ENCODE data around the gene TENM3.

The TENM3 gene

GRCh38 chr4:182699201-182699600 lies 456.0 kb downstream of the TENM3 start:
- H3K9me3 ChIP-seq (ENCODE audit: control insufficient read depth, insufficient read depth, low read length), result no peaks in the 10 kb centered on the region

GRCh38 chr4:182699795-182700194 lies 456.6 kb downstream of the TENM3 start:
- Histone ChIP-seq H3K27ac (ENCODE audit: low read depth, low read length) (no peak overlapping the region), H3K36me3 (ENCODE audit: control insufficient read depth, insufficient read depth, low read length) (no peaks in the 10 kb centered on the region; the same call in 1 of the 2 replicates), H3K9me3 (ENCODE audit: control insufficient read depth, insufficient read depth, low read length) (no peaks in the 10 kb centered on the region), H3K27me3 (ENCODE audit: control insufficient read depth, insufficient read depth, low read length) (no peaks in the 10 kb centered on the region), H3K4me1 (ENCODE audit: control insufficient read depth, insufficient read depth, low read length) (peaks cover 32% of the 10 kb centered on the region), H3K4me3 (ENCODE audit: low read depth, low read length) (no peak overlapping the region), H3K9ac (ENCODE audit: low read depth, low read length) (0 out of 2 replicates have a peak overlapping the region, but pooled peaks have one; percentile 8)

More at GRCh38 chr4:182699201-182699600, 456.0 kb downstream of the TENM3 start:
- Histone ChIP-seq H3K9ac (ENCODE audit: low read depth, low read length) (no peak overlapping the region), H3K27ac (ENCODE audit: low read depth, low read length) (no peak overlapping the region), H3K4me3 (ENCODE audit: low read depth, low read length) (no peak overlapping the region), H3K36me3 (ENCODE audit: control insufficient read depth, insufficient read depth, low read length) (no peaks in the 10 kb centered on the region; the same call in 1 of the 2 replicates), H3K4me1 (ENCODE audit: control insufficient read depth, insufficient read depth, low read length) (peaks cover 38% of the 10 kb centered on the region), H3K27me3 (ENCODE audit: control insufficient read depth, insufficient read depth, low read length) (no peaks in the 10 kb centered on the region)

- Histone ChIP-seq H3K36me3 (ENCODE audit: control insufficient read depth, insufficient read depth, low read length) (no peaks in the 10 kb centered on the region; the same call in 1 of the 2 replicates), H3K27me3 (ENCODE audit: control insufficient read depth, insufficient read depth, low read length) (no peaks in the 10 kb centered on the region), H3K9ac (ENCODE audit: low read depth, low read length) (no peak overlapping the region), H3K4me1 (ENCODE audit: control insufficient read depth, insufficient read depth, low read length) (peaks cover 31% of the 10 kb centered on the region), H3K27ac (ENCODE audit: low read depth, low read length) (peak overlapping the region; percentile 52), H3K9me3 (ENCODE audit: control insufficient read depth, insufficient read depth, low read length) (no peaks in the 10 kb centered on the region), H3K4me3 (ENCODE audit: low read depth, low read length) (no peak overlapping the region)
Measured at GRCh38 chr4:182700362-182701160, 457.4 kb downstream of the TENM3 start.

- Histone ChIP-seq H3K27ac (ENCODE audit: low read depth, low read length) (no peak overlapping the region), H3K36me3 (ENCODE audit: control insufficient read depth, insufficient read depth, low read length) (no peaks in the 10 kb centered on the region; the same call in 1 of the 2 replicates), H3K4me3 (ENCODE audit: low read depth, low read length) (no peak overlapping the region), H3K9ac (ENCODE audit: low read depth, low read length) (no peak overlapping the region), H3K27me3 (ENCODE audit: control insufficient read depth, insufficient read depth, low read length) (no peaks in the 10 kb centered on the region), H3K9me3 (ENCODE audit: control insufficient read depth, insufficient read depth, low read length) (no peaks in the 10 kb centered on the region), H3K4me1 (ENCODE audit: control insufficient read depth, insufficient read depth, low read length) (peaks cover 18% of the 10 kb centered on the region)
Measured at GRCh38 chr4:182704077-182704476, 460.9 kb downstream of the TENM3 start.

- H3K4me3 ChIP-seq (ENCODE audit: low read depth, low read length), result no peak overlapping the region
- H3K36me3 ChIP-seq (ENCODE audit: control insufficient read depth, insufficient read depth, low read length), result no peaks in the 10 kb centered on the region; the same call in 1 of the 2 replicates
- H3K9ac ChIP-seq (ENCODE audit: low read depth, low read length), result no peak overlapping the region
- peaks cover 10% of the 10 kb centered on the region for H3K4me1 ChIP-seq (ENCODE audit: control insufficient read depth, insufficient read depth, low read length)
- H3K9me3 ChIP-seq (ENCODE audit: control insufficient read depth, insufficient read depth, low read length), result no peaks in the 10 kb centered on the region
- H3K27ac ChIP-seq (ENCODE audit: low read depth, low read length), result no peak overlapping the region
- no peaks in the 10 kb centered on the region for H3K27me3 ChIP-seq (ENCODE audit: control insufficient read depth, insufficient read depth, low read length)
Measured at GRCh38 chr4:182704948-182705347, 461.7 kb downstream of the TENM3 start.

- H3K27ac ChIP-seq (ENCODE audit: low read depth, low read length), result no peak overlapping the region
- no peak overlapping the region for H3K4me3 ChIP-seq (ENCODE audit: low read depth, low read length)
- H3K9ac ChIP-seq (ENCODE audit: low read depth, low read length), result no peak overlapping the region
- no peaks in the 10 kb centered on the region for H3K27me3 ChIP-seq (ENCODE audit: control insufficient read depth, insufficient read depth, low read length)
- no peaks in the 10 kb centered on the region; the same call in 1 of the 2 replicates for H3K36me3 ChIP-seq (ENCODE audit: control insufficient read depth, insufficient read depth, low read length)
- H3K9me3 ChIP-seq (ENCODE audit: control insufficient read depth, insufficient read depth, low read length), result no peaks in the 10 kb centered on the region
- peaks cover 6% of the 10 kb centered on the region for H3K4me1 ChIP-seq (ENCODE audit: control insufficient read depth, insufficient read depth, low read length)
Measured at GRCh38 chr4:182705389-182705788, 462.2 kb downstream of the TENM3 start.

- H3K9ac ChIP-seq (ENCODE audit: low read depth, low read length), result no peak overlapping the region
- H3K9me3 ChIP-seq (ENCODE audit: control insufficient read depth, insufficient read depth, low read length), result no peaks in the 10 kb centered on the region
- H3K4me3 ChIP-seq (ENCODE audit: low read depth, low read length), result no peak overlapping the region
- H3K4me1 ChIP-seq (ENCODE audit: control insufficient read depth, insufficient read depth, low read length), result peaks cover 12% of the 10 kb centered on the region
- H3K27ac ChIP-seq (ENCODE audit: low read depth, low read length), result no peak overlapping the region
- no peaks in the 10 kb centered on the region for H3K36me3 ChIP-seq (ENCODE audit: control insufficient read depth, insufficient read depth, low read length)
- H3K27me3 ChIP-seq (ENCODE audit: control insufficient read depth, insufficient read depth, low read length), result no peaks in the 10 kb centered on the region
Measured at GRCh38 chr4:182711211-182711610, 468.0 kb downstream of the TENM3 start.

GRCh38 chr4:182715548-182715947 lies 472.3 kb downstream of the TENM3 start:
- Histone ChIP-seq H3K27me3 (ENCODE audit: control insufficient read depth, insufficient read depth, low read length) (no peaks in the 10 kb centered on the region), H3K36me3 (ENCODE audit: control insufficient read depth, insufficient read depth, low read length) (no peaks in the 10 kb centered on the region; the same call in 1 of the 2 replicates), H3K27ac (ENCODE audit: low read depth, low read length) (peak overlapping the region; percentile 53), H3K9ac (ENCODE audit: low read depth, low read length) (no peak overlapping the region), H3K9me3 (ENCODE audit: control insufficient read depth, insufficient read depth, low read length) (no peaks in the 10 kb centered on the region), H3K4me1 (ENCODE audit: control insufficient read depth, insufficient read depth, low read length) (peaks cover 16% of the 10 kb centered on the region), H3K4me3 (ENCODE audit: low read depth, low read length) (no peak overlapping the region)

GRCh38 chr4:182716192-182716591 lies 473.0 kb downstream of the TENM3 start:
- no peak overlapping the region for H3K9ac ChIP-seq (ENCODE audit: low read depth, low read length)
- no peaks in the 10 kb centered on the region for H3K9me3 ChIP-seq (ENCODE audit: control insufficient read depth, insufficient read depth, low read length)
- H3K36me3 ChIP-seq (ENCODE audit: control insufficient read depth, insufficient read depth, low read length), result no peaks in the 10 kb centered on the region; the same call in 1 of the 2 replicates
- no peaks in the 10 kb centered on the region for H3K27me3 ChIP-seq (ENCODE audit: control insufficient read depth, insufficient read depth, low read length)
- H3K4me1 ChIP-seq (ENCODE audit: control insufficient read depth, insufficient read depth, low read length), result peaks cover 16% of the 10 kb centered on the region
- no peak overlapping the region for H3K4me3 ChIP-seq (ENCODE audit: low read depth, low read length)
- peak overlapping the region; percentile 53 for H3K27ac ChIP-seq (ENCODE audit: low read depth, low read length)

GRCh38 chr4:182717788-182718583 lies 474.8 kb downstream of the TENM3 start:
- no peak overlapping the region for H3K9ac ChIP-seq (ENCODE audit: low read depth, low read length)
- H3K4me3 ChIP-seq (ENCODE audit: low read depth, low read length), result no peak overlapping the region
- H3K27me3 ChIP-seq (ENCODE audit: control insufficient read depth, insufficient read depth, low read length), result no peaks in the 10 kb centered on the region
- no peaks in the 10 kb centered on the region for H3K9me3 ChIP-seq (ENCODE audit: control insufficient read depth, insufficient read depth, low read length)
- no peak overlapping the region for H3K27ac ChIP-seq (ENCODE audit: low read depth, low read length)
- no peaks in the 10 kb centered on the region; the same call in 1 of the 2 replicates for H3K36me3 ChIP-seq (ENCODE audit: control insufficient read depth, insufficient read depth, low read length)
- peaks cover 16% of the 10 kb centered on the region for H3K4me1 ChIP-seq (ENCODE audit: control insufficient read depth, insufficient read depth, low read length)

GRCh38 chr4:182724414-182724813 lies 481.2 kb downstream of the TENM3 start:
- H3K27me3 ChIP-seq (ENCODE audit: control insufficient read depth, insufficient read depth, low read length), result no peaks in the 10 kb centered on the region
- no peaks in the 10 kb centered on the region for H3K4me1 ChIP-seq (ENCODE audit: control insufficient read depth, insufficient read depth, low read length)
- H3K9me3 ChIP-seq (ENCODE audit: control insufficient read depth, insufficient read depth, low read length), result no peaks in the 10 kb centered on the region

More at GRCh38 chr4:182724414-182724813, 481.2 kb downstream of the TENM3 start:
- H3K36me3 ChIP-seq (ENCODE audit: control insufficient read depth, insufficient read depth, low read length), result peaks cover 7% of the 10 kb centered on the region
- H3K4me3 ChIP-seq (ENCODE audit: low read depth, low read length), result no peak overlapping the region
- H3K9ac ChIP-seq (ENCODE audit: low read depth, low read length), result no peak overlapping the region
- no peak overlapping the region for H3K27ac ChIP-seq (ENCODE audit: low read depth, low read length)
